ENCODE measurements around the gene AIFM3. TPM values are rescaled to one million over a fixed set of nuclear protein-coding genes. Genes with fewer than 3 reads are reported as not detected.

AIFM3 gene
- total RNA-seq, 1 donor from 2014 or later, result 0.64 TPM

DNA sequence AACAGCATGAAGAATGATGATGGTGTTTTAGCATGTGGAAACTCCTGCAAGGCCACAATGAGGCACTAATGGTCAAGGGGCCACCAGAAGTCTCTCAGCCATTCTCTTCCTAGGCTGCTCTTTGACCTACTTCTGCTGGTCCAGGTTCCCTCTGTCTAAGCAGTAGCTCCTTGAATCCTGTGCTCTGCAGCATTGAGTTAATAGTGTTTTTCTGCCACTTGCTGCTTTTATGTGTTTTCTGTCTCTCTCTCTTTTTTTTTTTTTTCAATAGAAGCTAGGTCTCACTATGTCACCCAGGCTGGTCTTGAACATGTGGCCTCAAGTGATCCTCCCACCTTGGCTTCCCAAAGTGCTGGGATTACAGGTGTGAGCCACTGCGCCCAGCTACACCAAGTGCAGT is 20.1 kb upstream of the AIFM3 start:
- DNase-seq, result no peak
- TF ChIP-seq, protein P1, sequence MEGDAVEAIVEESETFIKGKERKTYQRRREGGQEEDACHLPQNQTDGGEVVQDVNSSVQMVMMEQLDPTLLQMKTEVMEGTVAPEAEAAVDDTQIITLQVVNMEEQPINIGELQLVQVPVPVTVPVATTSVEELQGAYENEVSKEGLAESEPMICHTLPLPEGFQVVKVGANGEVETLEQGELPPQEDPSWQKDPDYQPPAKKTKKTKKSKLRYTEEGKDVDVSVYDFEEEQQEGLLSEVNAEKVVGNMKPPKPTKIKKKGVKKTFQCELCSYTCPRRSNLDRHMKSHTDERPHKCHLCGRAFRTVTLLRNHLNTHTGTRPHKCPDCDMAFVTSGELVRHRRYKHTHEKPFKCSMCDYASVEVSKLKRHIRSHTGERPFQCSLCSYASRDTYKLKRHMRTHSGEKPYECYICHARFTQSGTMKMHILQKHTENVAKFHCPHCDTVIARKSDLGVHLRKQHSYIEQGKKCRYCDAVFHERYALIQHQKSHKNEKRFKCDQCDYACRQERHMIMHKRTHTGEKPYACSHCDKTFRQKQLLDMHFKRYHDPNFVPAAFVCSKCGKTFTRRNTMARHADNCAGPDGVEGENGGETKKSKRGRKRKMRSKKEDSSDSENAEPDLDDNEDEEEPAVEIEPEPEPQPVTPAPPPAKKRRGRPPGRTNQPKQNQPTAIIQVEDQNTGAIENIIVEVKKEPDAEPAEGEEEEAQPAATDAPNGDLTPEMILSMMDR (IDR thresholded peaks at IDR 0.05; ENCODE audit: partially characterized antibody, unreplicated experiment), result no peak
- Mint-ChIP-seq H3K9me3 (ENCODE audit: unreplicated experiment) (peaks cover 5% of the 10 kb centered on the region), H3K4me3 (ENCODE audit: unreplicated experiment) (no peak overlapping the region), H3K4me1 (ENCODE audit: low read depth, unreplicated experiment) (peaks cover 25% of the 10 kb centered on the region), H3K36me3 (ENCODE audit: unreplicated experiment) (no peaks in the 10 kb centered on the region), H3K27ac (ENCODE audit: unreplicated experiment) (no peak overlapping the region), H3K27me3 (ENCODE audit: unreplicated experiment) (peaks cover 4% of the 10 kb centered on the region)

DNA sequence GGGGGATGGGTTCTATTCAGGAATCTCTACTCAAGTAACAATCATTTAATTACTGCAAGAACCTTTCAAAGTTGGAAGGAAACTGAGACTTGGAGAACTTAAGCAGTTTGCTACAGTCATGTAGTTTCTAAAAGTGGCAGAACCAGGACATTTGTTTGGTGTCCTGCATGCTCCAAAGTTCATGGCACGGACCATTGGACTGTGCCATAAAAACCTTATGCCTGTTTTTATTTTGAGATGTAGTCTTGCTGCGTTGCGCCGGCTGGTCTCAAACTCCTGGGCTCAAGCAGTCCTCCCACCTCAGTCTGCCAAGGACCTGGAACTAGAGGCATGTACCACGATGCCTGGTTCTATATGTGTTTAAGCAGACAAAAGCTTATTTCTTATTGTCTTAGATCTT is 18.6 kb upstream of the AIFM3 start:
- Mint-ChIP-seq H3K27me3 (ENCODE audit: unreplicated experiment) (peaks cover 8% of the 10 kb centered on the region), H3K36me3 (ENCODE audit: unreplicated experiment) (no peaks in the 10 kb centered on the region)
- DNase-seq, result no peak

DNA sequence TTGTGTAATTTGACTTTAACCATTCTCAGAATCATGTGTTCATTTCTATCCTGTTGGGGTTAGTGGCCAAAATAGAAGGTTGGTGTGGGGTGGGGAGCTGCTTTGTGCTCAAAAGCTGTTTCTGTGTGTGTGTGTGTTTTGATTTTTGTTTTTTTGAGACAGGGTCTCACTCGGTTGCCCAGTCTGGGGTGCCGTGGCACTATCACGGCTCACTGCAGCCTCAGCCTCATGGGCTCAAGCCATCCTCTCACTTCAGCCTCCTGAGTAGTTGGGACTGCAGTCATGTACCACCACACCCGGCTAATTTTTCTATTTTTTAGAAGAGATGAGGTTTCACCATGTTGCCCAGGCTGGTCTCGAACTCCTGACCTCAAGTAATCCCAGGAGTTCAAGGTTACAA is 18.1 kb upstream of the AIFM3 start:
- Mint-ChIP-seq H3K4me3 (ENCODE audit: unreplicated experiment) (no peak overlapping the region), H3K27me3 (ENCODE audit: unreplicated experiment) (peaks cover 9% of the 10 kb centered on the region), H3K27ac (ENCODE audit: unreplicated experiment) (no peak overlapping the region), H3K9me3 (ENCODE audit: unreplicated experiment) (peaks cover 9% of the 10 kb centered on the region), H3K36me3 (ENCODE audit: unreplicated experiment) (no peaks in the 10 kb centered on the region), H3K4me1 (ENCODE audit: low read depth, unreplicated experiment) (peaks cover 38% of the 10 kb centered on the region)
- no peak for DNase-seq
- TF ChIP-seq, protein P1 (IDR thresholded peaks at IDR 0.05; ENCODE audit: partially characterized antibody, unreplicated experiment), result no peak

More for the DNA sequence above, 18.6 kb upstream of the AIFM3 start:
- H3K27ac Mint-ChIP-seq (ENCODE audit: unreplicated experiment), result no peak overlapping the region
- TF ChIP-seq, protein P1 (IDR thresholded peaks at IDR 0.05; ENCODE audit: partially characterized antibody, unreplicated experiment), result no peak
- peaks cover 36% of the 10 kb centered on the region for H3K4me1 Mint-ChIP-seq (ENCODE audit: low read depth, unreplicated experiment)
- peaks cover 8% of the 10 kb centered on the region for H3K9me3 Mint-ChIP-seq (ENCODE audit: unreplicated experiment)
- no peak overlapping the region for H3K4me3 Mint-ChIP-seq (ENCODE audit: unreplicated experiment)

DNA sequence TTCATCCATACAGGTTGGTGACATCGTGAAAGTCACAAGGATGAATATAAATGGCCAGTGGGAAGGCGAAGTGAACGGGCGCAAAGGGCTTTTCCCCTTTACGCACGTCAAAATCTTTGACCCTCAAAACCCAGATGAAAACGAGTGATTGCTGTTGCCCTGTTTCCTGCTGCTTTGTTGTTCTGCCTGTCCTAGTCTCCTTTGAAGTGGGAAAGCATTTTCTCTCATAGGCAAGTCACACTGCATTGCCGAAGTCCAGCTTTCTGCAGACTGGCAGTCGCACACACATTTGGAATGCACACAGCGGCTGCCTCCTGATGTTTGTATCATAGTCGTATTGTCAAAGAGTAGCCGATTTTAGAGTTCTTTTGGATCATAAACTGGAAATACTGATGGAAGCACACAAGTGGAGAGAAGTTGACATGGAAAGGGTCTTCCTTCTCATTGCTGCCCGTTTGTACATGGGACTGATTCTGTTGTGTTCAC is 17.3 kb upstream of the AIFM3 start:
- peaks cover 38% of the 10 kb centered on the region for H3K4me1 Mint-ChIP-seq (ENCODE audit: low read depth, unreplicated experiment)
- no peaks in the 10 kb centered on the region for H3K36me3 Mint-ChIP-seq (ENCODE audit: unreplicated experiment)
- peaks cover 9% of the 10 kb centered on the region for H3K9me3 Mint-ChIP-seq (ENCODE audit: unreplicated experiment)
- H3K27ac Mint-ChIP-seq (ENCODE audit: unreplicated experiment), result peak overlapping the region; percentile 55
- DNase-seq, result no peak
- peaks cover 9% of the 10 kb centered on the region for H3K27me3 Mint-ChIP-seq (ENCODE audit: unreplicated experiment)
- TF ChIP-seq, protein P1 (IDR thresholded peaks at IDR 0.05; ENCODE audit: partially characterized antibody, unreplicated experiment), result no peak
- H3K4me3 Mint-ChIP-seq (ENCODE audit: unreplicated experiment), result no peak overlapping the region

DNA sequence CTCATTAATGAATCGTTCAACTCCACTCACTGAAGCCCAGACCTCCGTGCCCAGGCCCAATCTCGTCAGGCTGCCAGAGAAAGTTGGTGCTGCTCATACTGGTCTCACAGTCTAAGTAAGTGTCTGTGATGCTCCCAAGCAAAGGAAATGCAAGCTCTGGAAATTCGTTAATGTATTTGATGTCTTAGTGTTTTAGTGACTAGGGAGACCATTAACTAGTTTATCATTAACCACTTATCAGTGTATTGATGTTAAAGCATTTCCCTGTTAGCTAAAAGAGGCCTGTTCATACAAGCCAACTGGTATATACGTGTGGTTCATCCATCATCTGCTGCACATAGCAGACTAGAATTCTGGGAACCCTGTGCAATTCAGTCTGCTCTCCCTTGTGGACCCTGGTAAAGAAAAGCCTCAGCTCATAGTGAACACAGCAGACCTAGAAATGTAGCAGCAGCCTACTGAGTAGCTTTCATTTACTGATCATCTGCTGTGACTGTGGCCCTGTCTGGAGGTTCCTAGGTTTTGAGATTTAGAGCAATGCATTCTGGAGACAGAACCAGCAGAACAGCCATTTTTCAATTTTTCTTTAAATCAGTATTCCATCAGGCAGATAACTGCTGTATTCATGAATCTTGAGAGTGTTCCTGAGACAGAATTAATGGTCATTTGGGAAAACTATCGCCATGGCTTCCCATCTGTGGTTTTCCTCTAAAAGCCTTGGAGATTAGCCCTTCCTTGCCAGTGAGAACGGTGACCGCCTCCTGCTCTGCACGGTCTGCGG is 15.7 kb upstream of the AIFM3 start:
- Mint-ChIP-seq H3K4me3 (ENCODE audit: unreplicated experiment) (peak overlapping the region; percentile 42), H3K27me3 (ENCODE audit: unreplicated experiment) (peaks cover 10% of the 10 kb centered on the region)

More for the DNA sequence above, 15.7 kb upstream of the AIFM3 start:
- TF ChIP-seq, protein P1 (IDR thresholded peaks at IDR 0.05; ENCODE audit: partially characterized antibody, unreplicated experiment), result no peak
- Mint-ChIP-seq H3K36me3 (ENCODE audit: unreplicated experiment) (no peaks in the 10 kb centered on the region), H3K9me3 (ENCODE audit: unreplicated experiment) (peaks cover 9% of the 10 kb centered on the region), H3K27ac (ENCODE audit: unreplicated experiment) (peak overlapping the region; percentile 75), H3K4me1 (ENCODE audit: low read depth, unreplicated experiment) (peaks cover 35% of the 10 kb centered on the region)
- no peak for DNase-seq
